Esophagus squamous epithelium (tissue), 5 donors: ENCODE measurements around the gene MAP3K20. TPM values are rescaled to one million over a fixed set of nuclear protein-coding genes. Genes with fewer than 3 reads are reported as not detected.
A peak's percentile ranks its signal among the peaks of the same experiment; 100 is the strongest.
"Not testable (repeated sequence)": the region's sequence is repeated elsewhere in the genome, so short reads cannot be mapped to it uniquely, and the experiment has no call there.

Source experiments
- DNase-seq: peaks from one replicate; lab custom pipeline; 2025; lab: John Stamatoyannopoulos, UW
- H3K27ac ChIP-seq, 4 donors: fragments of 200-600 bp; sonication (generic); one replicate each; pipeline ENCODE4 v1.5.1; 2016 to 2019; ENCODE audit warnings: mild to moderate bottlenecking in 1 of 4
- H3K27me3 ChIP-seq, 4 donors: fragments of 200-600 bp; sonication (generic); 1 replicate in 3 of 4; 2 replicates in 1 of 4; pipeline versions ENCODE4 v1.5.1 to v1.6.0; 2017 to 2021; ENCODE audit warnings: antibody characterized with exemption in 1 of 4
- H3K36me3 ChIP-seq, 3 donors: fragments of 200-600 bp; sonication (generic); one replicate each; pipeline ENCODE4 v1.5.1; 2016 to 2019
- H3K4me1 ChIP-seq, 3 donors: fragments of 200-600 bp; sonication (generic); one replicate each; pipeline ENCODE4 v1.5.1; 2017 to 2019
- H3K4me3 ChIP-seq, 4 donors: fragments of 200-600 bp; sonication (generic); 1 replicate in 3 of 4; 2 replicates in 1 of 4; pipeline ENCODE4 v1.5.1; 2016 to 2019; ENCODE audit warnings: mild to moderate bottlenecking in 2 of 4, moderate library complexity in 1 of 4
- H3K9me3 ChIP-seq, 3 donors: fragments of 200-600 bp; sonication (generic); one replicate each; pipeline ENCODE4 v1.5.1; 2016 to 2019
- CTCF ChIP-seq, 6 experiments: fragments of 450-650 bp in 4 of 6; fragments of 200-600 bp in 2 of 6; sonication (generic) in 2 of 6; IDR thresholded peaks; one replicate each; pipeline ENCODE4 v1.5.1; 2016 to 2019; ENCODE audit warnings: antibody characterized with exemption in 6 of 6, mild to moderate bottlenecking in 4 of 6, moderate library complexity in 4 of 6
- POLR2A ChIP-seq, 4 donors: fragments of 450-650 bp; IDR thresholded peaks; one replicate each; pipeline ENCODE4 v1.6.1; 2017; ENCODE audit warnings: antibody characterized with exemption in 4 of 4, mild to moderate bottlenecking in 4 of 4, moderate library complexity in 3 of 4
- whole genome bisulfite sequencing, 2 donors: methylation state at CpG; one replicate each; pipeline ENCODE4 v1.1.5; 2018; 5-methylcytosine and 5-hydroxymethylcytosine counted together
- intact Hi-C: fragments of 100-400 bp; cut with DNase I; formaldehyde crosslinking; loops from one replicate; pipeline ENCODE4 v1.15.0; 2022
- total RNA-seq, 4 donors: library from RNA; depleted of rRNA; stranded (reverse); fragments of >200 nt; gene quantifications; one replicate each; pipeline ENCODE4 v1.1.0, GENCODE V29; 2016
- donor health status: DM: yes; HTN: yes; CAD: no.

Gene MAP3K20
- total RNA-seq, 4 donors from 2014 or later: 7.2 to 55.3 (median 26.3) TPM

GRCh38 chr2:173202570-173202969 is 126.9 kb downstream of the MAP3K20 start:
- Histone ChIP-seq H3K27ac (peak overlapping the region in 2 of 4 donors; percentile 11 to 72), H3K4me1 (peaks cover 0 to 21% (median 0%) of the 10 kb centered on the region in 3 donors), H3K27me3 (no peaks in the 10 kb centered on the region), H3K36me3 (peaks cover 0 to 16% (median 0%) of the 10 kb centered on the region in 3 donors), H3K9me3 (no peaks in the 10 kb centered on the region), H3K4me3 (no peak overlapping the region)
- TF ChIP-seq POLR2A (IDR thresholded peaks at IDR 0.05) (no peak), CTCF (IDR thresholded peaks at IDR 0.05) (no peak)
- no peak for DNase-seq
- 60 to 80% methylated on average over 2 of the region's 2 CpGs for WGBS, 2 donors
- intact Hi-C loops: no loop called here

GRCh38 chr2:173204316-173204715 is 128.7 kb downstream of the MAP3K20 start:
- intact Hi-C loops: no loop called here
- DNase-seq: no peak
- Histone ChIP-seq H3K9me3 (no peaks in the 10 kb centered on the region), H3K36me3 (no peaks in the 10 kb centered on the region), H3K4me1 (peaks cover 0 to 21% (median 0%) of the 10 kb centered on the region in 3 donors), H3K27ac (peak overlapping the region; percentile 3 to 72 (median 53)), H3K27me3 (no peaks in the 10 kb centered on the region), H3K4me3 (no peak overlapping the region)
- TF ChIP-seq CTCF (IDR thresholded peaks at IDR 0.05) (no peak), POLR2A (IDR thresholded peaks at IDR 0.05) (no peak)
- WGBS, 2 donors: 32 to 35% methylated on average over 2 of the region's 2 CpGs

GRCh38 chr2:173205375-173205774 is 129.7 kb downstream of the MAP3K20 start:
- Histone ChIP-seq H3K4me3 (no peak overlapping the region), H3K36me3 (no peaks in the 10 kb centered on the region), H3K27me3 (no peaks in the 10 kb centered on the region), H3K9me3 (no peaks in the 10 kb centered on the region), H3K27ac (peak overlapping the region in 3 of 4 donors; percentile 68 to 72 (median 68)), H3K4me1 (peaks cover 0 to 28% (median 5%) of the 10 kb centered on the region in 3 donors)
- no peak for TF ChIP-seq CTCF (IDR thresholded peaks at IDR 0.05)
- no peak for TF ChIP-seq POLR2A (IDR thresholded peaks at IDR 0.05)
- intact Hi-C loops: loop anchor here (5.0 kb wide), 1 partner anchor 178 kb away; no protein-coding TSS in a partner anchor
- WGBS, 2 donors: 35 to 55% methylated on average over 2 of the region's 2 CpGs
- DNase-seq: no peak

GRCh38 chr2:173207124-173207523 is 131.5 kb downstream of the MAP3K20 start:
- Histone ChIP-seq H3K4me1 (peaks cover 0 to 37% (median 6%) of the 10 kb centered on the region in 3 donors), H3K27ac (peak overlapping the region in 3 of 4 donors; percentile 55 to 72 (median 55))
- not testable (repeated sequence) for H3K27me3 ChIP-seq, H3K9me3 ChIP-seq, H3K36me3 ChIP-seq, DNase-seq, H3K4me3 ChIP-seq
- 64 to 70% methylated on average over 9 of the region's 9 CpGs for WGBS, 2 donors
- intact Hi-C loops: loop anchor here (5.0 kb wide), 1 partner anchor 180 kb away; no protein-coding TSS in a partner anchor

GRCh38 chr2:173210270-173211196 is 134.9 kb downstream of the MAP3K20 start:
- Histone ChIP-seq H3K9me3 (no peaks in the 10 kb centered on the region), H3K27me3 (no peaks in the 10 kb centered on the region), H3K4me1 (peaks cover 8 to 50% (median 19%) of the 10 kb centered on the region in 3 donors), H3K27ac (peak overlapping the region; percentile 22 to 70 (median 64)), H3K36me3 (no peaks in the 10 kb centered on the region), H3K4me3 (no peak overlapping the region)
- peak; percentile 8 for DNase-seq
- WGBS, 2 donors: 14 to 15% methylated on average over 8 of the region's 8 CpGs
- peak; percentile 46 to 94 (median 83) for TF ChIP-seq CTCF (IDR thresholded peaks at IDR 0.05)
- no peak for TF ChIP-seq POLR2A (IDR thresholded peaks at IDR 0.05)
- intact Hi-C loops: no loop called here
